CD4-positive, alpha-beta T cell treated with Interleukin-6 for 4 hours (primary cell): ENCODE data around the gene RAB8B.

Experiments
- DNase-seq: peaks from one replicate; pipeline ENCODE4 v3.0.0-alpha.2; 2020; ENCODE audit warnings: mixed read lengths

RAB8B gene

DNA sequence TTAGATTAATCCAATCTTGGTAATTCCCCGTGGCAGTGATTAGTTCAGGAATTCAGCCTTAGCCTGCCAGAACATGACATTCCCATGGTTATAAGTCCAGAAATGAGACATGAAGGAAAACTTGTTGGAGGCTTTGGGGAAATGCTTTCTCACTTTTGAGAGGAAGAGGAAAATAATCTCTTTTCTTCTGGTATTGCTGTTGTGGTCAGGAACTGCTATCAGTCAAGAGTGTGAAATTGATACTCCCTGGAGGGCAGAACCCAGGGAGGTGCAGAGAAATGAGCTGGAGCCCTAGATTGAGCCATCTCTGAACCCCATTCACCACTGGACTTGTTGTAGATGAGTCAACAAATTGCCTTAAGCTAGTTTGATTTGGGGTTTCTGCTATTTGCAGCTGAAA is 49.4 kb downstream of the RAB8B start:
- no peak for DNase-seq

DNA sequence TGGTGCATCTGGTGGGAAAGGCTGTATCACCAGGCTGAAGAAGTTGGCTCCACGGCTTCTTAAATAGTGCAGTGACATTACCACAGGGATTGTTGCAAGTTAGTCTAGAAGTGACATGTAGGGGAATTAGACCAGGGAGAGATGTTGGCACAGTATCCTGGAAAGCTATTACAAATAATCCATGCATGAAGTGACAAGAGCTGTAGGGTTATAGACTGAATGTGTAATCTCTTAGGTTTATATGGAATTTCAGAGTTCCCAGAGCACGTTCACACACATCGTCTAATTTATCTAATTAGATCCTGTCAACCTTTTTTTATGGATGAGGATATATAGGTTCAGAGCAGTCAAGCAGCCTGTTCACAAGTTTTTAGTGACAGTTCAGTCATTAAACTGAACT is 50.7 kb downstream of the RAB8B start:
- no peak for DNase-seq

DNA sequence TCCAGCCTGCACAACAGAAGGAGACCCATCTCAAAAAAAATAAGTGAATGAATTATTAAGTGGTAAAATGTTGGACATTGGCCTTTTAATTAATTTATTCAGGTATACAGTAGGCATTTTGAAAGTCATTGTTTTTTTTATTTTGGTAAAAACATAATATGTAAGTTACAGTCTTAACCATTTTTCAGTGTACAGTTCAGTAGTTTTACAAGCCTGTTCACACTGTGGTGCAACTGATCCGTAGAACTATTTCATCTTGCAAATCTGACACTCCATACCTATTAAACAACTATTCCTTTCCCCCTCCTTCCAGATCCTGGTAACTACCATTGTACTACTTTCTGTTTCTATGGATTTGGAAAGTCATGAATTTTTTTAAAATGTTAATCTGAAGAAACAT is 51.9 kb downstream of the RAB8B start:
- DNase-seq, result no peak

DNA sequence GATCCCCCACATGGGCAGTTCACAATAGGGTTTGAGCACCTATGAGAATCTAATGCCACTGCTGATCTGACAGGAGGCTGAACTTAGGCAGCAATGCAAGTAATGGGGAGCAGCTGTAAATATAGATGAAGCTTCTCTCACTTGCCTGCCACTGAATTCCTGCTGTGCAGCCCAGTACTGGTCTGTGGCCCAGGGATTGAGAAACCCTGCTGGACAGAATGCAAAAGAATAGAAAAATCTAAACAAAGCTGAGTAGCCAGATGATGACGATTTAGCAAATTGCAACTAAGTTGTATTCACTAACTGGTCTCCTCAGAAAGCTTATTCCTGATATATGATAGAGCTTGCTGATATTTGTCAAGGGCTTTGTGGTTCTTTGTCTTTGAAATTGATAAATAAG is 53.7 kb downstream of the RAB8B start:
- no peak for DNase-seq

DNA sequence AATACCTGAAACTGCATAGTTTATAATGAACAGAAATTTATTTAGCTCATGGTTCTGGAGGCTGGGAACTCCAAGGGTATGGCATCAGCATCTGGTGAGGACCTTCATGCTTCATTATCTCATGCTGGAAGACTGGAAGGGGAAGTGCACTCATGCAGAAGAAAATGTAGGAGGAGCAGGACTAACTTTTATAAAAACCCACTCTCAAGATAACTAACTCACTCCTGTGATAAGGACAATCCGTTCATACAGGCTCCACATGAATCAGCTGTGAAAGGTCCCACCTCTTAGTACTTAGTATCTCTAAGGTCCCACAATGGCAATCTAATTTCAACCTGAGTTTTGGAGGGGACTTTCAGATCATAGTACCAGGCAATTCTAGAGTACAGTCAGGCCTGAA is 54.4 kb downstream of the RAB8B start:
- no peak for DNase-seq

DNA sequence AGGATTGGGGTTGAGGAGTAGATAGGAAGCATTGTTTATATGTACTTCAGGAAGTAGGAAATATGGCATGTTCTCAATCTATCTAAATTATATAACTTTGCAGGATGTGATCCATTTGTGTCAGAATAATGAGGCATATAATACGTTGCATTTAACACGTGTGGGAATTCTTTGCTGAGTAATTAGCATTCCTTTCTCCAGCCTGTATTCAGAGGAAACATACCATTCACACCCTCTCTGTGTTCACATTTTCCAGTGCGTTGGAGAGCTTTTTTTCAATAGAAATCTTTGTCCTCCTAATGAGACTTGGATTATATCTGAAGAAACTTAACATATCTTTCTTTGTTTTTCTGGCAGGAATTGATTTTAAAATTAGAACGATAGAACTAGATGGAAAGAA is 55.0 kb downstream of the RAB8B start:
- no peak for DNase-seq

DNA sequence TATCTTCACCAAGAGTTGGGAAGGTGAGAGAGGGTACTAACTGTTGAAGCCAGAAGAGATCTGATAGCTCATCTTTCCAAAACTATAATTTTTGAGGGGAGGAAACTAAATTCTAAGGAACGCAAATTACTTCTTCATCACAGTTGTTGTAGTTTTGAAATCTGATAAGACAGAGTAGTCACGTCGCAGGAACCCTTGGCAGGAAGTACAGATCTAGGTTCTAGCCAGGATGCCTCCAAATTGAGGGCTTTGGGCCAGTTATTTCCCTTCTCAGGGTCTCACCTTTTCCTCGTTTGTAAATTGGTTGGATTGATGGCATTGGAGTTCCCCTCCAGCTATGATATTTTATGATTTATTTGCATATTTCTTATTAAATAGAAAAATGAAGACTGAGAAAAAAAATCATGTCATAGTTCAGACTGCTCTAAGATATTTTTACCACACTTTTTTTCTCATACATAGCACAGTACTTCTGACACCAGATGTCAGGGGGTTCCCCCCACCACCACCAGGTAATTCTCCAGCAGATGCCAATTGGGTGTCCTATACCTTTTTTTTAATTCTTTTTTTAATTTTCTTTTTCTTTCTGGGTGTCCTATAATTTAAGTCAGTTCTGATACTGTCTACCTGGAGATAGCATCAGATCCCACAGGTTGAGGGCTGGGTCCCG is 55.7 kb downstream of the RAB8B start:
- DNase-seq, result peak; percentile 28

DNA sequence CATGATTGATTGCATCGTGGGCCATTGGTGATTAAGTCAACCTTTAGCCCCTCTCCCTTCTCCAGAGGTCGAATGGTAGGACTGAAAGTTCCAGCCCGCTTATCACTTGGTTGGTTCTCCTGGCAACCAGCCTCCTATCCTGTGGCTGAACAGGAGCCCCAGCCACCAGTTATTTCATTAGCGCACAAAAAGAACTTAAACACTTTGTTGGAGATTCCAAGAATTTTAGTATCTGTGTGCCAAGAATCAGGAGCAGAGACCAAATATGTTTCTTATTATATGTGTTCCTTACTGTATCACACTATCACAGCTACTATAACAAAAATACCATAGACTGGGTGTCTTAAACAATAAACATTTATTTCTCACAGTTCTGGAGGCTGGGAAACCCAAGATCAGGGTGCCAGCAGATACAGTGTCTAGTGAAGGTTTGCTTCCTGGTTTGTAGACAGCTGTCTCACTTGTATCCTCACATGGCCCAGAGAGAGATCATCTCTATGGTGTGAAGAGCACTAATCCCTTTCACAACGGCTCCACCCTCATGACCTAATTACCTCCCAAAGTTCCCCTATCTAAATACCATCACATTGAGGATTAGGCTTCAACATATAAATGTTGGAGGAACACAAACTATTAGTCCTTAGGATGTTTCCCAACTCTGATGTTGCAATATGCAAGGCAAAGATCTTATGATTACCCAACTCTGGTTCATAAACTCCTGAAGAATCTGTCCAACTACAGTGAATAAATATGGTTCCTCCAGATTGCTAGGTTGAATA is 57.5 kb downstream of the RAB8B start:
- no peak for DNase-seq

DNA sequence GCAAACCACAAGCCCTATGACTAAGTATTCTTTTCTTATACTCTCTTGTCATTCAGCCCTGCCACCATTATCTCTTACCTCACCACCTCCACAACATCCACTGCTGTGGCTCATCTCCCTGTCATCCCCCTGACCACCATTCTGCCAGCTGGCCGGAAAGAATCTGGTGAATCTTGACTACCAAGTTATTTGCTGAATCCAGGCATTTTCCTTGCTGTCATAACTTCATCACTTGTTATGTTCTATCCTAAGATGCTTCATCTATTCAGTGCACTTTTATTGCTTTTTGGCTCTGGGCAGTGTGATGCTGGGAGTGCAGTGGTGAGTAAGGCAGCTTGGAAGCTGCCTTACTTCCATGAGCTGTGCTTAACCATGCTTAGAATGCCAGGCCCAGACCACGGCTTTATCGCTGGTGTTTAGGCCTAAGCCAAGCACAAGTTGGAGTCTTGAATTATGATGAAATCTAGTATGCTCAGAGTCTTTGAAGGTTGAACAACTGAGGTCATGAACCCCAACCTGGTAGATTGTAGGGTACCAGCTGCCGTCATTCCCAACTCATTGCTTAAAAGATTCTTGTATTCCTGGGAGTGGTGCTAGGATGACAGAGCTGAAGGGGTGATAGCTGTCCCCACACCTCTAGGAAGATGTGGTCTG is 61.0 kb downstream of the RAB8B start:
- DNase-seq, result no peak

DNA sequence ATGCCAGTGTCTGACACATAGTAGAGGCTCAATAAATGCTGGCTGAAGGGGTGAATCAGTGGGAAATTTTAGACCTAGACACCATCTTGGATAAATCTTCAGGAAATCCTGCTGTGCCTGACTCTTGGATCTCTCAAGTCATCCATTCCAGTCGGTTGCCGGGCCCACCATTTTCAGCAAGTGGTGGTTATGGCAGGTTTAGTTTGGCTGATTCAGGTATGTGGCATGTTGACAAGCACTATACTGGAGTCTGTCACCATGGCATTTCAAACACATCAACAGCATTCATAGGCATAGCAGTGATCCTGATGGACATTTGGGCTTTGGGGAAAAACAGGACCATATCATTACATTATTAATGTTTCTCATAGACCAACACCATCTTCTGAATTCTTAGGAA is 62.3 kb downstream of the RAB8B start:
- no peak for DNase-seq

DNA sequence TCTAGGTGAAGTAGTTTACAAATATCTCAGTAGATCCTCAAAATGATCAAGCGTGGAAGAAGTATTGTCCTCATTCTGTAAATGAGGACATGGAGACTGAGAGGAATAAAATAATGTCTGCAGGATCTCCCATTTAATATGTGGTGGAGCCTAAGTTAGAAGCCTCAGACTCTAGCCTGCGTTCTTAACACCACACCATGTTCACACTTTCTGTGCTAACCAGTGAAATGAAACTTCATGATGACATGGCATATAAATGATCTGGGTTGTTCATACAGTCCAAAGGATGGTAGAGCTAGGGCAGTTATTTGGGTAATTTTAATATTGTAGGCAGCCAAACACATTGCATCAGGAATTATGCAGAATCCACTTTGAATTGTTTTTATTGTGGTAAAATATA is 62.9 kb downstream of the RAB8B start:
- DNase-seq, result no peak

DNA sequence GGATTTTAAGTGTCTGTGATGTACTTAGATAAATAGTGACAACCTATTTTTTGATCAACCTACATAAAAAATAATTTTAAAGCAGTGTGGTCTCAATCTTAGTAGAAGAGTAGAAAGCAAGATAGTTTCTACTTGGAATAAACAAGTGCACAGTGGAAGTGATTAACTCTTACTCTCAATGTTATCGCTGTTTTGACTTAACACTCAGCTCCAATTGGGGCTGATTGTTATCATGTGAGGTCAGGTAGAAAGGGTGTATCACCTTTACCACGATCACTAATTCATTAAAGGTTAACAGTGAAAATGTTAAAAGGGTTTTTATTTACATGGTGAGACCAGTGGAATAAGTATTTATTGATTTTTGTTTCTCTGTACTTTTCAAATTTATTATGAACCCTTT is 65.6 kb downstream of the RAB8B start:
- no peak for DNase-seq

DNA sequence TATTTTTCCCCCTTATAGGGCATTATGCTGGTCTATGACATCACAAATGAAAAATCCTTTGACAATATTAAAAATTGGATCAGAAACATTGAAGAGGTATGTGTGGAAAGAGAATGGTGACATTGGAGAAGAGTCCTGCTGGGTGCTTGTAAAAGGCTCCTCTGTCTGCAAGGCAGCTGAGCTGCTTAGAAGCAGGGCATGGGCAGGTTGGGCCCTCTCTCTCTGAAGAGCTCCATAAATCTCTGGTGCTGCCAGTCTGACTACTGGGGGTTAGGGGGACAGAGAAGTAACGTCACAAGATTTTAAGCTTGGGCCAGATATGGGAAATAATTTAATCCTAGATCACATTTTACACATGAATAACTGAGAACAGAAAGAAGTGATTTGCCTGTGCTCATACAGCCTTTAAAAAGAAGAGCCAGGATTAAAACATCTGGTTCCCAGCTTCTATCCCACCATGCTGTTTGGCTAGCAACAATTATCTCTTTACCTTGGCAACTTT is 66.1 kb downstream of the RAB8B start:
- no peak for DNase-seq

DNA sequence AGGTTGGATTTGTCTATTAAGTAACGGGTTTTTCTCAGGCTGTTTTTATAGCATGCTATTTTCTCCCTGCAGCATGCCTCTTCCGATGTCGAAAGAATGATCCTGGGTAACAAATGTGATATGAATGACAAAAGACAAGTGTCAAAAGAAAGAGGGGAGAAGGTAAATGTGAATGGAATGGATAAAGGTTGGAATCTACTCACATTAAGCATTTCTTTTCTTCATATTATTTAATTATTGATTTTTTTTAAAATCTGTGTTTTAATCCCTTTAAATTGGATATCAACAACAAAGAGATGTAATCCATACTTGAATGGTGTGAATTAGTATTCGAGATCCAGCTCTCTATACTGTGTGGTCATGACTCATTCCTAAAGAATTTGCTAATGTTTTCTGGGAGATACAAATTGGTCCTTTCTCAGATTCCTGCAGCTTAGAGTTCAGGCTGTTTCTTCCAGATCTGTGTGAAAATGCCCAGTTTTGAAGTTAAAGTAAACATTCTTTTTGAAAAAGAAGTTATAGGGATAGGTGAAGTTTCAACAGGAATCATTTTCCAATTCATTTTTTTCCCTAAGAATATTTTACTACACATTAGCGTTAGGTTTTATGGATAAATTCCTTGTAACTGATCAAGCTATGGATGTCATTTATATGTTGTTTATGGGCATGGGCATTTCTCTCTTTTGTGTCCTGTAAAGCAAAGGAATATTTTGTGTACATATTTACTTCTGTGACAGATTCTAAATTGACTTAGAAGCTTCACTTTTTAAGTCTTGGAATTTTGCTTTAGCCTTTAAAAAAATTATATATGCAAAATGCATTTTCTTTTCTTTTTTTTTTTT is 67.2 kb downstream of the RAB8B start:
- DNase-seq, result no peak

DNA sequence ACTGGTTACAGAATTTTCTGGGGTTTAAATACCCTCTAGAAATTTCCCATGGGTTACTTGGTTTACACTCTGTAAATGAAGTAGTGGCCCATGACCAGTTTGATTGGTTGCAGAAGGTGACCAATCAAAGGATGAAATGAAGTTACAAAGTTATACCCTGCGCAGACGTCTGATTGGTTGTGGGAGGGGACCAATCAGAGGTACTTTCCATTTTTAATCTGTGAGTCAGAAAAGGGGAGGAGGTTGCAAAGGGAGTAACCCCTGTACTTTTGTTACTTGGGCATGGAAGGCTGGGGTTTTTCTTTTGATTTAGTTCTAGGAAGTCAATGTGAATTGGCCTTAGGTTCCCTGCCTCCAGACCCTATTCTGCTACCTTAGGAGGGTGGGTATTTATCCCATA is 69.3 kb downstream of the RAB8B start:
- no peak for DNase-seq

DNA sequence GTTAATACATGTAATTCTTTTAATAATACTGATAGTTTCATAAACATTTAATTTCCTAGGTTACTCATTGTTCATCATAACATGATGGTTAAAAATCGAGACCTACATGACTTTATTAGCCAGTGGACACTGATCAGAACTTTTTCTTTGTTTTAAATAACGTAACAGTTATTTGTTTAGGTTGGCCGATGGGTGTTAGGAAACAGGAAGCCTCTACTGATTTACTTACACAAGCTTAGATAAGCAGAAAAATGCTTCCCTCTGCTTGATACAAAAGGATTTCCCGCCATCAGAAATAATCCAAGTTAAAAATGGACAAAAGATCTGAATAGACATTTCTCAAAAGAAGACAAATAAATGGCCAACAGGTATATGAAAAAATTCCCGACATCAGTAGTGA is 71.4 kb downstream of the RAB8B start:
- DNase-seq, result no peak

DNA sequence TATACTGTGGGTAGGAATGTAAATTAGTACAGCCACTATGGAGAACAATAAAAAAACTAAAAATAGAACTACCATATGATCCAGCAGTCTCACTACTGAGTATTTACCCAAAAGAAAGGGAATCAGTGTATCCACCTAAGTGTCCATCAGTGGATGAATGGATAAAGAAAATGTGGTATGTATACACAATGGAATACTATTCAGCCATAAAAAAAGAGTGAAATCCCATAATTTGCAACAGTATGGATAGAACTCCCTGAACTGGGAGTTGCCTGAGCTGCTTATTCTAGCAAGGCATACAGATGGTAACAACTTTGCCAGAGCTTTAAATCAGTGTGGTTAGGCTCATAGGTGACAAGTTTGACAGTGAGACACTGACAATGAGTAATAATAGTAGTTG is 71.9 kb downstream of the RAB8B start:
- DNase-seq, result no peak

DNA sequence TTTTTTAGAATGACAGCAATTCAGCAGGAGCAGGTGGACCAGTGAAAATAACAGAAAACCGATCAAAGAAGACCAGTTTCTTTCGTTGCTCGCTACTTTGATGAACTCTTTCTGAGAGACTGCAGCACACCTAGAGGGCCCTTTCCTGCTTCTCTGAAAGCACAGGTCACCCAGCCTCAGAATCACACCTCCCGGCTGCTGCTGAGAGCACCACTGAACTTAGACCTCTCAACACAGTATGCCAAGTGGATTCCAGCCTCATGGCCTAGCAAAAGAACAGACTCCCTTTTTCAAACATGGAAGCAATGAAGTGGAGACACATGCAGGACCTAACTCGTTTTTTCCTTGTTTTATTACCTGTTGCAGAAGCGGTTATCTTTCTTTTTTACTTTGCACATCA is 74.1 kb downstream of the RAB8B start:
- no peak for DNase-seq

DNA sequence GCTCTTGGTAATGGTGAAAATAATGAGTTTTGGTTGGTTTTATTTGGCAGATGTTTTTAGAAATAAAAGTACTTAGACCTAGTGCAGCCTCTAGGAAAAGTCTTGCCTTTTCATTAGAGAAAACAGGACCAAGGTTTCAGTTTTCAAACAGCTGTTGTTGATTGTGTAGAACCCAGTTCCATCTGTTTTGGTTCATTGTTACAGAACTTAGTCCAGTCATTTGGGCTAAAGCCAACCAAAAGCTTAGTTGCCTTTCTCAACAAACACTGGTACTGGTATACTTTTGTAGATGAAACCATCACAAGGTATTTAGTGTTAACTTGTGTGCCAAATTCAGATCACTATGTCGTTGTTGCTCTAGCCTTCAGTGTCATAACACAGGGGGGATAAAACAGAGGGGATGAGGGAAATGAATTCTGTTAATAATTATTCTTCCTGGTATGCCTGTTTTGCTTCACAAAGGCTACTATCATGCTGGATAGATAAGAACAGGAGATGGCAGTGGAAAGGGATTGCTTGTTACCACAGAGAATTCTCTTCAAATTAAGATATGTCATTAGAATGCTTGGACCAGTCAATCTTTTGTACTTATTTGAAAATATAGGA is 75.4 kb downstream of the RAB8B start:
- DNase-seq, result no peak

DNA sequence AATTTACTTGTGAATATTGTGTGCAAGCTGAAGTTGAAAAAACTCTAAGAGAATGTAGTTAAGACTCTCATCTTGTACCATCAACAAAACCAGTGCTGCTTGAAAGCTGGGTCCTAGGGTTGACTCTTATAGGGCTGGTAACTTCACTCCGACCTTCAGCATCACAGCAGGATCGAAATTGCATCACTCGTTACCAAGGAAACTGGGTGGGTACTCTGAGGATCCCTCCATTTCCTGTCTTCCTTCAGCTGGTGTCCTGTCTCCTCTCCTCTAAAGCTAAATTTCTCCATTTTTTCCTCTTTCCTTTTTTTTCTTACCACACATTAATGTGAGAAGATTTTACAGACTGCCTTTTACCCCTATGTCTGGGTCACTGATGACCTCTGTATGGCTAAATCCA is 85.0 kb downstream of the RAB8B start:
- DNase-seq, result peak; percentile 17

DNA sequence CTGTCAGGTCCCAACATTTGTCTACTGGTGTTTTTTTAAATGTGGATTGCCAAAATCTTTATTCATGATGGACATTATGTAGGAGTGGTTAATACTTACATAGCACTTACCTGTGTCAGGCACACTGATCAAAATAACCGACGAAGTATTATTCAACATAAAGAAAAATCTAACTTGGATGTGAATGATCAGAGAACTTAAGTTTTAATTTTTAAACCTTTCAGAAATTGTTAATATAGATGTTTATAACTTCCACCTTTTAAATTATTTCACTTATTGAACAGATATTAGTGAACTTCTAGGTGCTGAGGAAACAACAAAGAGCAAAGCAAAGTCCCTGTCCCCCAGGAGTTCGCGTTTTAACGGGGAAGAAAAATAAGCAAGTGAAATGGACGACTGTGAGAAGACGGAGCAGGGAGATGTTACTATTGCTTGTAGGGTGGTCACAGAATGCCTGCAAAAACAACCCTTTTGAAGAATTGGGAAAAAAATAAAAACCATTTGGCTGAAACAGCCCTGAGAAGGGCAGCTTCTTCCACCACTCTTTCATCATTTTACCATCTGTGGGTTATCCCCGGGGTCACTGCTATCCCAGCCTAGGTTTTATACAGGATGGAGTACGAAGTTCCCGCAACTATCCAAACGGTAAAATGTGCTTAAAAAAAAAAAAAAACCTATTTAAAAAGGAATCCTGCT is 87.1 kb downstream of the RAB8B start:
- DNase-seq, result no peak
